CD4-positive, alpha-beta T cell treated with Interleukin-6 at 100 ng/mL for 8 hours (primary cell): ENCODE measurements around the gene ARHGAP27.

ENCODE experiments used
- DNase-seq: peaks from one replicate; pipeline ENCODE4 v3.0.0-alpha.2; 2020; ENCODE audit warnings: mixed read lengths, low spot score

ARHGAP27 gene

GRCh38 chr17:45405250-45406086 lies 27.2 kb downstream of the ARHGAP27 start:
- no peak for DNase-seq

- no peak for DNase-seq
Observed at GRCh38 chr17:45404870-45405249, 27.8 kb downstream of the ARHGAP27 start.

GRCh38 chr17:45403906-45404490 lies 28.7 kb downstream of the ARHGAP27 start:
- no peak for DNase-seq

GRCh38 chr17:45402916-45403315 lies 29.8 kb downstream of the ARHGAP27 start:
- DNase-seq: no peak

- no peak for DNase-seq
Observed at GRCh38 chr17:45398800-45399199, 33.9 kb downstream of the ARHGAP27 start.

- no peak for DNase-seq
Observed at GRCh38 chr17:45397796-45398195, 34.9 kb downstream of the ARHGAP27 start.

GRCh38 chr17:45396496-45397205 lies 36.0 kb downstream of the ARHGAP27 start:
- no peak for DNase-seq

GRCh38 chr17:45395569-45396415 lies 36.9 kb downstream of the ARHGAP27 start:
- DNase-seq: no peak

- DNase-seq: peak; percentile 40
Observed at GRCh38 chr17:45394913-45395568, 37.6 kb downstream of the ARHGAP27 start.

GRCh38 chr17:45394564-45394912 lies 38.1 kb downstream of the ARHGAP27 start:
- no peak for DNase-seq

GRCh38 chr17:45394091-45394490 lies 38.6 kb downstream of the ARHGAP27 start:
- no peak for DNase-seq

GRCh38 chr17:45393411-45393810 lies 39.3 kb downstream of the ARHGAP27 start:
- DNase-seq: no peak

GRCh38 chr17:45391918-45392317 lies 40.8 kb downstream of the ARHGAP27 start:
- DNase-seq: no peak

GRCh38 chr17:45391291-45391690 lies 41.4 kb downstream of the ARHGAP27 start:
- no peak for DNase-seq

- DNase-seq: no peak
Observed at GRCh38 chr17:45389354-45389753, 43.3 kb downstream of the ARHGAP27 start.

GRCh38 chr17:45388604-45389325 lies 43.9 kb downstream of the ARHGAP27 start:
- DNase-seq: no peak

GRCh38 chr17:45387739-45388138 lies 44.9 kb downstream of the ARHGAP27 start:
- no peak for DNase-seq

- no peak for DNase-seq
Observed at GRCh38 chr17:45386178-45386577, 46.5 kb downstream of the ARHGAP27 start.

- DNase-seq: peak; percentile 85
Observed at GRCh38 chr17:45385331-45385997, 47.2 kb downstream of the ARHGAP27 start.

- DNase-seq: no peak
Observed at GRCh38 chr17:45384789-45385262, 47.8 kb downstream of the ARHGAP27 start.
